AG09309 (cell line): ENCODE measurements around the gene CCNF.

Source experiments
- DNase-seq: peaks from one replicate; pipeline ENCODE4 v3.0.0-alpha.2; 2010; ENCODE audit warnings: low read depth
- H3K4me3 ChIP-seq: 2 replicates; pipeline ENCODE4 v1.5.1; 2011; ENCODE audit warnings: mild to moderate bottlenecking, low read depth, low read length, moderate library complexity; ENCODE audit not compliant: control insufficient read depth
- TF ChIP-seq, protein P1 (sequence below): IDR thresholded peaks from 2 replicates; pipeline ENCODE4 v1.5.1; 2011; ENCODE audit warnings: mild to moderate bottlenecking, low read depth, low read length, inconsistent platforms; ENCODE audit not compliant: insufficient read depth, control insufficient read depth; ENCODE audit errors: missing control alignments

CCNF gene

DNA sequence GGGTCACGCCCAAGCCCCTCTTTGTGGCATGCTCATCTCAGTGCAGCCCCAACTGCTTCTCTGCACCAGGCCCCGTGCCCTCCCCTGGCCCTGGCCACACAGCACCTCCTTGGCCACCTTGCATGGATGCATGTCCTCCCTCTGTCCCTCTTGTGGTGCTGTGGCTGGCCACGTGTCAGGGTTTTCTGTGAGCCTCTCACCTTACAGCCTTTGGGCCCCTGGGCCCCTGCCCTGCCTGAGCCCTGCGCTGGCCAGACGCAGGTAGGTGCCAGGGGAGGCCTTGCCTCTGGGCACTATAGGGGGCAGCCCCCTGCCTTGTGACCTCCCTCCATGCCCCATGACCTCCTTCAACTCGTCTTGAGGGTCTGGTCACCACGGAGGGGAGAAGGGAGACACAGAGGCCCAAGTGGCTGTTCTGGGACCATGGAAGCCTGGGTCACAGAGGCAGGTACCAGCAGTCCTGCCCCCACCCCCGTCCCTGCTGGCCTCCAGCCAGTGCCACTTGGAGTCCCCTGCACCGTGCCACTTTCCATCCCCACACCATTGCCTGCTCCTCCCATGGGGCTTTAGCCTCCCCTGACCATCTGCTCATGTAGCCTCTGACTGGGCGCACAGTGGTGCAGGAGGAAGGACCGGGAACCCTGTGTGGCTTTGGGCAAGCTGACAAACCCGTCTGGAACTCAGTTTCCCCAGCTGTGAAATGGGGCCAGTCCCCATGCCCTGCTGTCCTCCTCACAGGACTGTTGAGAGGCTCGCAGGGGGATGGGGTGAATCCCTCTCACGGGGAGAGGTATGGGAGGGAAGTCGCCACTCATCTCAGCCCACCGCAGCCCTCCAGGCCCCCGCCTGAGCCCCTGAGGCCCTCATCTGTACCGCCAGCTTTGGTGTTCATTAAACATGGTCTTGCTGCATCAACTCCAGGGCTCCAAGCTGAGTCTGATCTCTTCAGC, 73.0 kb downstream of the CCNF start:
- TF ChIP-seq, protein P1, sequence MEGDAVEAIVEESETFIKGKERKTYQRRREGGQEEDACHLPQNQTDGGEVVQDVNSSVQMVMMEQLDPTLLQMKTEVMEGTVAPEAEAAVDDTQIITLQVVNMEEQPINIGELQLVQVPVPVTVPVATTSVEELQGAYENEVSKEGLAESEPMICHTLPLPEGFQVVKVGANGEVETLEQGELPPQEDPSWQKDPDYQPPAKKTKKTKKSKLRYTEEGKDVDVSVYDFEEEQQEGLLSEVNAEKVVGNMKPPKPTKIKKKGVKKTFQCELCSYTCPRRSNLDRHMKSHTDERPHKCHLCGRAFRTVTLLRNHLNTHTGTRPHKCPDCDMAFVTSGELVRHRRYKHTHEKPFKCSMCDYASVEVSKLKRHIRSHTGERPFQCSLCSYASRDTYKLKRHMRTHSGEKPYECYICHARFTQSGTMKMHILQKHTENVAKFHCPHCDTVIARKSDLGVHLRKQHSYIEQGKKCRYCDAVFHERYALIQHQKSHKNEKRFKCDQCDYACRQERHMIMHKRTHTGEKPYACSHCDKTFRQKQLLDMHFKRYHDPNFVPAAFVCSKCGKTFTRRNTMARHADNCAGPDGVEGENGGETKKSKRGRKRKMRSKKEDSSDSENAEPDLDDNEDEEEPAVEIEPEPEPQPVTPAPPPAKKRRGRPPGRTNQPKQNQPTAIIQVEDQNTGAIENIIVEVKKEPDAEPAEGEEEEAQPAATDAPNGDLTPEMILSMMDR = no peak
- DNase-seq = no peak
- no peak overlapping the region for H3K4me3 ChIP-seq

DNA sequence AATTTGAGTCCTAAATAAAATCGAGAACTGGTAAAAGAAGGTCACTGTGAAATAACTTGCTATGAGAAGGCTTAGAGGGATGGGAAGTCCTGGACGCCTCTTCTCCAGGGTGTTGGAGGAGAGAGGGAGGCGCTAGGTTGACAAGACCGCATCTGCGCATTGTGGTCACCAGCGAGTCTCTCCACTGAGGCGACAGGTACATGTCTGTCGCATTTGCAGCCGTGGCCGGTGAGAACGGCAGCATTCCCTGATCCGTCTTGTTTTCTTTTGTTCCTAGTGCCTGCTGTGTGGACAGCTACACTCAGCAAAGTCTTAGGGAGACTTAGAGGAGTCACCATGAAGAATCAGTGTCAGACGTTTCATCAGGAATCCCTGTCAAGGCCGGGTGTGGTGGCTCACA, 76.4 kb downstream of the CCNF start:
- H3K4me3 ChIP-seq = no peak overlapping the region
- TF ChIP-seq, protein P1 = no peak
- DNase-seq = no peak

DNA sequence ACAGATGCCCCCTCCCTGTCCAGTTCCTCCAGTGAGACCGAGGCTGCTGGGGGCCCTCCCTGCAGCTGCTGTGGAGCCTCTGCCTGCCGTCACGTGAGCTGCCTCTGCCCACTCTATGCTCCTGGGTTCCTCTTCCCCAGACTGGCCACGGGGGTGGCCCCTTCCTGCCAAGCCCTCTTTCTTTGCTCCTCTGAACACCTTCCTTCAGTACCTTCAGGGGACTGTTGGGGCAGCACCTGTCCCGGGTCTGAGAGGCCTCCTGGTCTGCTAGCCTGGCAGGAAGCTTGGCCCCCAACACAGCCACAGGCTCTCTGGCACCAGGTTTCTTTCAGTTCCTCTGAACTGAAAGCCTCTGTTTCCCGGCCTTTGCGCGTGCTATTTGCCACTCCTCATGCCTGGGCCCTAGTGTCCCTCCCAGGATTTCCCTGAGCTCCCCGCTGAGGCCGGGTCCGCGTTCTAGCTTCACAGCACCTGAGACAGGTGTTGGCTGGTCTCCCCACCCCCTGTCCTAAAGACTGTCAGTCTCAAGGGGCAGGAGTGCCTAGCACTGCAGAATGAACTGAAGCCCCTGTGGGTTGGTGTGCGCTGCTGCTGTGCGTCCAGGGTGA, 77.9 kb downstream of the CCNF start:
- TF ChIP-seq, protein P1 = no peak
- no peak for DNase-seq
- H3K4me3 ChIP-seq = no peak overlapping the region

DNA sequence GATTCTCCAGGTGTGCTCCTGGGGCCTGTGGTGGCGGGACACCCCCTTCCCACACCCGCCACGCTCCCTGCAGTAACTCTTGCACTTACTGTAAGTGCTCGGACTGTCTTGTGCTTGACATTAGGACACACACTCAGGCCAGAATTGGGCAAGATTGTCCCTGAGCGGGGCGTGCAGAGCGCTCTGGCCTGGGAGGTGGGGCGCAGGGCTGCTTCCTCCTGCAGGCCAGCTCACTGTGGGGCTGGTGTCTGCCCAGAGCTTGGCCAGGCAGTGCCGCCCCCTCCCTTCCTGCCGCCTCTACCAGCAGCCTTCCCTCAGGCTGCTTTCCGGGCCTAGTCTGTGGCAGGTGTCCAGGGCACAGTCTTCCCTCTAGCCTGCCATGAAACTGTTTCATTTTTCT, 78.4 kb downstream of the CCNF start:
- TF ChIP-seq, protein P1 = no peak
- DNase-seq = no peak
- no peak overlapping the region for H3K4me3 ChIP-seq
